Pancreas (tissue), 10 donors: ENCODE results near the gene REPIN1. TPM values are rescaled to one million over a fixed set of nuclear protein-coding genes. Genes with fewer than 3 reads are reported as not detected.

ENCODE experiments used
- ATAC-seq, 4 donors: fragments of 200-7000 bp; cut with Tn5 transposase; one replicate each; pipeline versions ENCODE4 v1.8.0 to v1.9.1; 2020; ENCODE audit warnings: mild to moderate bottlenecking in 4 of 4, moderate library complexity in 4 of 4
- DNase-seq, 6 donors: peaks; one replicate each; pipeline ENCODE4 v3.0.0-alpha.2; 2020
- FAIRE-seq: peaks from 2 replicates; lab custom pipeline; 2012; peaks lifted over from hg19 to GRCh38; lab: Jason Lieb, UNC
- H3K27ac ChIP-seq, 4 donors: fragments of 200-600 bp; sonication (generic); 1 replicate in 3 of 4; 2 replicates in 1 of 4; pipeline versions ENCODE4 v1.5.0 to v1.8.0; 2020
- H3K27me3 ChIP-seq, 4 donors: fragments of 200-600 bp; one replicate each; pipeline ENCODE4 v1.8.0; 2021
- H3K36me3 ChIP-seq, 3 donors: fragments of 200-600 bp; sonication (generic) in 1 of 3; one replicate each; pipeline versions ENCODE4 v1.5.0 to v1.8.0; 2020 to 2021
- H3K4me1 ChIP-seq, 3 donors: fragments of 200-600 bp; one replicate each; pipeline ENCODE4 v1.8.0; 2021
- H3K4me3 ChIP-seq, 4 donors: fragments of 200-600 bp; sonication (generic) in 2 of 4; one replicate each; pipeline versions ENCODE4 v1.5.0 to v1.8.0; 2020 to 2021
- H3K9me3 ChIP-seq, 4 donors: fragments of 200-600 bp; one replicate each; pipeline ENCODE4 v1.8.0; 2021
- WGBS, 2 donors: extraction: QIAGEN DNeasy Blood & Tissue Kit; methylation state at CpG; one replicate each; pipeline ENCODE4 v1.1.7; 2013; 5-methylcytosine and 5-hydroxymethylcytosine counted together
- intact Hi-C, 3 donors: fragments of 100-400 bp; cut with DNase I; formaldehyde crosslinking; loops; one replicate each; pipeline versions ENCODE4 v1.11.1 to v1.14.2; 2022
- polyA plus RNA-seq, 2 donors: library from polyadenylated mRNA; stranded (reverse); fragments of 200-250 nt; gene quantifications; one replicate each; pipeline ENCODE4 v1.2.3, GENCODE V29; 2013
- total RNA-seq, 6 donors: library from RNA; stranded (reverse); fragmentation: NEBNext Ultra II Directional in 4 of 6; extraction: Animal tissue kit (Norgen Biotek cat#: 25700) in 4 of 6; gene quantifications; one replicate each; pipeline versions ENCODE4 v1.2.1 to v1.2.4, GENCODE V29; 2021 to 2023
- TF ChIP-seq, protein P1 (sequence below), 4 donors: fragments of 200-600 bp; sonication (generic) in 3 of 4; IDR thresholded peaks; one replicate each; pipeline versions ENCODE4 v1.5.0 to v1.8.0; 2021; ENCODE audit warnings: antibody characterized with exemption in 4 of 4
- donor health status: healthy with polysubstance abuse.
- donor health status: DM: no; HTN: no; CAD: no; lungs with moderate emphysema.
- donor health status: DM: no; HTN: no; CAD: no.
- donor health status: control.
- donor health status: control.
- donor health status: Bipolar disorder and iron deficiency.
- donor health status: DM: yes; HTN: yes; CAD: no.
- donor health status: DM: no; HTN: no; CAD: no.
- donor health status: DM: no; HTN: no; CAD: no.
- donor health status: DM: yes; HTN: yes; CAD: no.

Gene REPIN1
- total and polyA plus RNA-seq, 8 donors, result 48.1 to 78.8 (median 63.2) TPM

DNA sequence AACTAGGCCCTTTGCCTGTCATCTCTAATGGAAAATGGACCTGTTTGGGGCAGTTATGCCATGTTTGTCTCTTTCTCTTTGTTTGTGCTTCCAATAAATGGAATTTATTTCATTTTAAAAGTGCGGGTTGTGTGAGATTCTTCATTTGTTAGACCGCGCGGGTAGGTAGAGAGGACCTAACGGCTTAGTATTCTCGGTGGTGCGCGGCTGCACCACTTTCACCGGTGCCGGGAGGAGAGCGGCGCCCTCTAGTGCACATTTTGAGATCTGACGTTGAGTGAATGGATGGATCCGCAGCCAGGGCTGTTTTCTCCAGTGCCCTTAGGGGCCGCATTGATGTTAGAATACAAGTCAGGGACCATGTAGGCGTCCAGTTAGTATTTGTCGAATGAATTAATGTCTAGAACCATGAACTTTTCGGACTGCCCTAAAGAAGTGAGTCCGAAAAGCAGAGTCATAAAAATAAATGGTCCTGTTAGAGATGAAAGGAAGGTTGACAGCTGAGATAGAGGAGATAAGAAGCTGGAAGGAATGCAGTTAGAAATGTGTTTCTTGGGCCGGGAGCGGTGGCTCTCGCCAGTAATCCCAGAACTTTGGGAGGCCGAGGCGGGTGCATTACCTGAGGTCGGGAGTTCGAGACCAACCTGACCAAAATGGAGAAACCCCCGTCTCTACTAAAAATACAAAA, 52.5 kb downstream of the REPIN1 start:
- ATAC-seq, result peak; percentile 96 to 100 (median 100)
- intact Hi-C loops, result no loop called here
- peak; percentile 63 to 90 (median 82) for DNase-seq
- FAIRE-seq, result peak; percentile 45
- H3K27ac ChIP-seq, result no peak overlapping the region
- H3K9me3 ChIP-seq, result no peaks in the 10 kb centered on the region
- no peaks in the 10 kb centered on the region for H3K36me3 ChIP-seq
- H3K27me3 ChIP-seq, result no peaks in the 10 kb centered on the region
- no peaks in the 10 kb centered on the region for H3K4me1 ChIP-seq
- TF ChIP-seq, protein P1, sequence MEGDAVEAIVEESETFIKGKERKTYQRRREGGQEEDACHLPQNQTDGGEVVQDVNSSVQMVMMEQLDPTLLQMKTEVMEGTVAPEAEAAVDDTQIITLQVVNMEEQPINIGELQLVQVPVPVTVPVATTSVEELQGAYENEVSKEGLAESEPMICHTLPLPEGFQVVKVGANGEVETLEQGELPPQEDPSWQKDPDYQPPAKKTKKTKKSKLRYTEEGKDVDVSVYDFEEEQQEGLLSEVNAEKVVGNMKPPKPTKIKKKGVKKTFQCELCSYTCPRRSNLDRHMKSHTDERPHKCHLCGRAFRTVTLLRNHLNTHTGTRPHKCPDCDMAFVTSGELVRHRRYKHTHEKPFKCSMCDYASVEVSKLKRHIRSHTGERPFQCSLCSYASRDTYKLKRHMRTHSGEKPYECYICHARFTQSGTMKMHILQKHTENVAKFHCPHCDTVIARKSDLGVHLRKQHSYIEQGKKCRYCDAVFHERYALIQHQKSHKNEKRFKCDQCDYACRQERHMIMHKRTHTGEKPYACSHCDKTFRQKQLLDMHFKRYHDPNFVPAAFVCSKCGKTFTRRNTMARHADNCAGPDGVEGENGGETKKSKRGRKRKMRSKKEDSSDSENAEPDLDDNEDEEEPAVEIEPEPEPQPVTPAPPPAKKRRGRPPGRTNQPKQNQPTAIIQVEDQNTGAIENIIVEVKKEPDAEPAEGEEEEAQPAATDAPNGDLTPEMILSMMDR (IDR thresholded peaks at IDR 0.05), result peak; percentile 70 to 87 (median 78)
- 11 to 12% methylated on average over 27 of the region's 27 CpGs for WGBS, 2 donors
- no peak overlapping the region for H3K4me3 ChIP-seq

DNA sequence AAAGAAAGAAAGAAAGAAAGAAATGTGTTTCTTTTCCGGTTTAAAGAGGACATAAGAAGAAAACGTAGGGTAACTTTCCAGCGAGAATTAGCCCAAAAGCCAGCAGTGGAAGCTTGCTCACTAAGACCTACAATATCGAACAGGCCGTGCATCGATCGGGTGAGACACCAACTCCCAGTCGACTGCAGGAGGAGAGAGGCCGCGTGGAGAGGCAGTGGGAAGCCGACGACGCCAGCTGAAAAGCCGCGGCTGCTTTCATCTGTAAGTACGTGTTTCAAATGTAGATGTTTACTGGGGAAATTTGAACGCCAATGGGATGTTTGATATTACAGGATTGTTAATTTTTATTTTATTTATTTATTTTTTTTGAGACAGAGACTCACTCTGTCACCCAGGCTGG, 53.2 kb downstream of the REPIN1 start:
- intact Hi-C loops, result no loop called here
- TF ChIP-seq, protein P1 (IDR thresholded peaks at IDR 0.05), result no peak

More for the DNA sequence above, 53.2 kb downstream of the REPIN1 start:
- Histone ChIP-seq H3K27me3 (no peaks in the 10 kb centered on the region), H3K4me1 (no peaks in the 10 kb centered on the region), H3K4me3 (no peak overlapping the region), H3K27ac (no peak overlapping the region), H3K9me3 (no peaks in the 10 kb centered on the region), H3K36me3 (no peaks in the 10 kb centered on the region)
- WGBS, 2 donors, result 67 to 78% methylated on average over 17 of the region's 17 CpGs
- no peak for ATAC-seq
- FAIRE-seq, result no peak
- DNase-seq, result peak in 1 of 6 donors; percentile 7

Other genes with a start within 250 kb of the REPIN1 start
- 10 to 100 TPM in 1 of 6 donors, 1 to 10 TPM in 5; 7.1 to 10.3 (median 8.8) TPM for gene LRRC61, start 45.5 kb upstream of the REPIN1 start, total RNA-seq
- 10 to 100 TPM in 1 of 2 donors, 1 to 10 TPM in 1; 7.1 to 11.2 TPM for gene LRRC61, start 45.5 kb upstream of the REPIN1 start, polyA plus RNA-seq
- gene ACTR3C, start 45.3 kb upstream of the REPIN1 start, total RNA-seq, result 10 to 100 TPM; 12.3 to 26.5 (median 17.7) TPM
- gene ACTR3C, start 45.3 kb upstream of the REPIN1 start, polyA plus RNA-seq, result 10 to 100 TPM in 1 of 2 donors, 1 to 10 TPM in 1; 9.0 to 10.9 TPM
- gene RARRES2, start 27.2 kb upstream of the REPIN1 start, total RNA-seq, result 100 to 1,000 TPM; 125 to 408 (median 236) TPM
- gene RARRES2, start 27.2 kb upstream of the REPIN1 start, polyA plus RNA-seq, result 100 to 1,000 TPM; 184 to 246 TPM
- gene ZNF775, start 10.5 kb downstream of the REPIN1 start, total RNA-seq, result 1 to 10 TPM; 2.0 to 3.9 (median 2.8) TPM
- gene ZNF775, start 10.5 kb downstream of the REPIN1 start, polyA plus RNA-seq, result 1 to 10 TPM; 3.2 to 7.4 TPM
- 1 to 10 TPM in 5 of 6 donors, under 1 TPM in 1; 0.75 to 5.9 (median 1.8) TPM for gene GIMAP8, start 81.8 kb downstream of the REPIN1 start, total RNA-seq
- 1 to 10 TPM; 2.2 to 3.1 TPM for gene GIMAP8, start 81.8 kb downstream of the REPIN1 start, polyA plus RNA-seq
- 1 to 10 TPM; 1.1 to 5.8 (median 3.9) TPM for gene GIMAP7, start 146.1 kb downstream of the REPIN1 start, total RNA-seq
- gene GIMAP7, start 146.1 kb downstream of the REPIN1 start, polyA plus RNA-seq, result 10 to 100 TPM in 1 of 2 donors, 1 to 10 TPM in 1; 8.4 to 12.3 TPM
- gene GIMAP4, start 198.6 kb downstream of the REPIN1 start, total RNA-seq, result 10 to 100 TPM in 1 of 6 donors, 1 to 10 TPM in 5; 3.1 to 15.3 (median 4.6) TPM
- 1 to 10 TPM; 6.7 to 7.1 TPM for gene GIMAP4, start 198.6 kb downstream of the REPIN1 start, polyA plus RNA-seq